Limb (tissue), 2 donors: ENCODE data around the gene LRRC47.

Source experiments
- DNase-seq, 2 donors: peaks; one replicate each; pipeline ENCODE4 v3.0.0-alpha.2; 2016; ENCODE audit errors: extremely low spot score in 2 of 2

Gene LRRC47

DNA sequence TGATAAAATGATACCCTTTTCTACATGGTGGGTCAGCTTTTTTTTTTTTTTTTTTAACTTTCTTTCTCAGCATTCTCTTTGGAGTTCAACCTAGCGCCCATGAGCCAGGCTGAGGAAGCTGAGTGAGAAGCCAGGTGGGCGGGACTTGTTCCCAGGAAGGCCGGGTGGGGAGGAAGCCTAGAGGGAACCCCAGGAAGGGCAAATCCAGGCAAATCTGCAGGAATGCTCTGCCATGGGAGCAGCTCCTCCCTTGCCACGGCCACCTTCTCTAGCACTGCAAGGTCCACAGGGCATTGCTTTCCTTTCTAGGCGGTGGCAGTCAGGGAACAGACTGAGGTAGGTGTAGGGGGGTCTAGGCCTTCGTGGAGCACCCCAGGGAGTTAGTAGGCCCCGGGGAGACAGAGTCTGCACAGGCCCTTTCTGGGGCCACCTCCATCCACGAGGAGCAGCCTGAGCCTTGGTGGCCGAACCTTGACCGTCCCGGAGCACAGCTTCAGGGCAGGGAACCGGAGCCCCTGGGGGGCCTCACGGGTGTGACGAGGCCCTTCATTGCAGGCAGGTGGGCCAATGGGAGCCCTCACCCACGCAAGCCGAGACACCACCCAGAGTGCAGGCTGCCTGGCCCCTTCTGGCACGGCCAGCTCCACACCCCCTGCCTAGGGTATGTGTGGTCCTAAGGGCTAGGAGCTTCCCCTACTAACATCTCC lies 62.3 kb downstream of the LRRC47 start:
- DNase-seq = no peak

GRCh38 chr1:3733094-3733882 lies 63.0 kb downstream of the LRRC47 start:
- DNase-seq = no peak

GRCh38 chr1:3732434-3733093 lies 63.7 kb downstream of the LRRC47 start:
- DNase-seq = no peak

DNA sequence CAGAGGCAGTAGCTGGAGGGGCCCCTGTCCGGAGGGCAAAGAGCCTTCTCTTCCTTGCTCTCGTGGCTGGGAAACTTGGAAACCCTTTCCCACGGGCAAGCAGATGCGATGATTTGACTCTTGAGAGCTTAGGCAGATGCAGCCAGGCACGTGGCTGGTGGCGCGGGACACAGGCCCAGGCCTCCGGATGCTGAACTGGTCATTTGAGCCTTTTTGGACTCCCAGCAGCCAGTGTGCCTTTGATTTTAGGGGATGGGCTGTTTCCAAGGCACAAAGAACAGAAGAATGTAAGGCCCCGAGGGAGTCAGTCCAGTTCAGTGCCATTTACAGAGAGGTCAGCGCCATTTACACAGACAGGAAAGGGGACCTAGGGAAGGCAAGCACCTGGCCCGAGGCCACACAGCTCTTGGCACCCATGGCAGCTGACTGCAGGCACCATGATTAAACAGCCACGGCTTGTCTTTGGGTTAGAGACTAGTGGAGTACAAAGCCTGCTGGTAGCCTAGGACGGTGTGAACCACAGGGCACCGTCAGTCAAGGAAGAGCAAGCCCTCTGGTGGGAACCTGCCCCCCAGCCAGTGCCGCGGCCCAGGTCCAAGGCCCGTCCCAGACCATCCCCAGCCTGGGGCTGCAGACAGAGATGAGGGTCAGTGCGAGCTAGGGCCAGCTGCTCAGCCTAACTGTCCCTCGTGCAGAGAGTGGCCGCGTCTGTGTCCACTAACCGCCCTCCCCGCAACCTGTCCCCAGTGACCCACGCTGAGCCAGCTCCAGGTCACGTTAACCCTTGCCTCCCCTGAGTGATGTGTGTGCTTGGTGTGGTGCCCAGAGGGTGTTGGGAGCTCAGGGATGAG lies 64.5 kb downstream of the LRRC47 start:
- no peak for DNase-seq

- DNase-seq = no peak
These were observed 65.6 kb downstream of the LRRC47 start for GRCh38 chr1:3730543-3731247.

GRCh38 chr1:3729594-3730542 lies 66.4 kb downstream of the LRRC47 start:
- DNase-seq = no peak
